Measurements from ENCODE around the gene ANO7.

Gene ANO7

DNA sequence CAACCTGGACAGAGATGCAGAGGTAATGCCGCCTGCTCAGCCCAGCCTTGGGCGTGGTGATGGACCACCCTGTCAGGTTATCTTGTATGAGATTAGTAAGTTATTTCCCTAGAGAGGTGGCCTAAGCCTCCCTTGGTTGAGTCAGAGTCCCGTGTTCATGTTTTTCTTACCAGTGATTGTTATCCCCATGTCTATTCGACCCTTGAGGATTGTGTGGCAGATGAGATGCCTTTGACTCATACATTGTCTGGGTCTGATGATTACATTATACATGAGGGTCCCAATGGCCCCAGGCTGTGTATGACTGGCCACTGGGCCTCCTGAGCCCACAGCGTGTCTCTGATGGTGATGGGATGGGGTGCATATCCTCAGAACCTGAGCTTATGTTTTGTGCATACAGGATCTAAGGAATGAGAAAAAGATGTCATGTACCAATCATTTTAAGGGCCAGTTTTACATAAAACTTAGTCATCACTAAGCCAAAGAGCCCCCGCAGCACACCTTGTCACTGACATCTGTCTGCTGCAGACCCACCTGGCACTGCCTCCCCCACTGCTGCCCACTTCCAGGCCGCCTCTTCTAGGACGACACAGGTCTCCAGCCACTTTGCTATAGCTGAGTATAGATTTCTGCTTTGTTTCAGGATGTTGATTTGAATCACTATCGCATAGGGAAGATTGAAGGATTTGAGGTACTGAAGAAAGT is 30.5 kb upstream of the ANO7 start:
- DNase-seq: no peak

DNA sequence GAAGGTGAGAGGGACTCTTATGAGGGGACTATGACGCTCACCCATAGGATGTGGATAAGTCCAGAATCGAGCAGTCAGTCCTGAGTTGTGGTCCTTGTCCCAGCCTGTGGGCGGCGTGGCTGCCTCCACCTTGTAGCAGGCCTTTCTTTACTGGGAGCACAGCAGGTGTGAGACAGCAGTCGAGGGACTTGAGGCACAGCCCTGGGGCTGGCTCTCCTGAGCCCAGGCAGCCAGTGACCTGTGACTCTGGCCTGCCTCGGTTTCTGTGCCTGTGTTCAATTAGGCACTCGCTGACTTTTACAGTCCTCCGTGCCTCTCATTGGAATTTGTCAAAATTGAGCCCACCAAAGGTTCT is 30.0 kb upstream of the ANO7 start:
- DNase-seq: no peak

DNA sequence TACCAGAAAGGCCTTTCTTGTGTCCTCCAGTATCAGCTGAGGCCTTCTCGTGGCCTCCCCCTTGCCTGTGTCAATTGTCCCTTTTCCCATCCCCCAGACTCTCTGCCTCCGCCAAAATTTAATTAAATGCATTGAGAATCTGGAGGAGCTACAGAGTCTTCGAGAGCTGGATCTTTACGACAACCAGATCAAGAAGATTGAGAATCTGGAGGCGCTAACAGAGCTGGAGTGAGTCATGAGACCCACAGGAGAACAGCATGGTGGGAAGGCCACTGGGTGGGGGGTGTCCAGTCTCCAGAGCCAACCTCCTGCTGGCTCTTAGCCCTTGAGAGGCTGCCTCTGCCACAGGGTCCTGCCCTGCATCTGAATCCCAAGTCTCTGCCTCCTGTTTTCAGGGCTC is 29.4 kb upstream of the ANO7 start:
- no peak for DNase-seq

DNA sequence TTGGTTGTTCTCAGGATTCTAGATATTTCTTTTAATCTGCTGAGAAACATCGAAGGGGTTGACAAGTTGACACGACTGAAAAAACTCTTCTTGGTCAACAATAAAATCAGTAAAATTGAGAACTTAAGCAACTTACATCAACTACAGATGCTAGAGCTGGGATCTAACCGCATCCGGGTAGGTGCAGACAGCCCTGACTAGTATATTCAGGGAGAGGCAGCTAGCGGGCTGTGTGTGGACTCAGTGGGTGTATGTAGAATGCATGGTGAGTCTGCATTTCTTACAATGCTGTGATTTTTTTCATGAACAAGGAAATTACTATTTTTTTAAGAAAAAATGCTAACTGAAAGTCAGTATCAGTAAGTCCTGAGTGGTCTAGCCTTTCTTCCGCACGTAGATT is 28.2 kb upstream of the ANO7 start:
- no peak for DNase-seq

DNA sequence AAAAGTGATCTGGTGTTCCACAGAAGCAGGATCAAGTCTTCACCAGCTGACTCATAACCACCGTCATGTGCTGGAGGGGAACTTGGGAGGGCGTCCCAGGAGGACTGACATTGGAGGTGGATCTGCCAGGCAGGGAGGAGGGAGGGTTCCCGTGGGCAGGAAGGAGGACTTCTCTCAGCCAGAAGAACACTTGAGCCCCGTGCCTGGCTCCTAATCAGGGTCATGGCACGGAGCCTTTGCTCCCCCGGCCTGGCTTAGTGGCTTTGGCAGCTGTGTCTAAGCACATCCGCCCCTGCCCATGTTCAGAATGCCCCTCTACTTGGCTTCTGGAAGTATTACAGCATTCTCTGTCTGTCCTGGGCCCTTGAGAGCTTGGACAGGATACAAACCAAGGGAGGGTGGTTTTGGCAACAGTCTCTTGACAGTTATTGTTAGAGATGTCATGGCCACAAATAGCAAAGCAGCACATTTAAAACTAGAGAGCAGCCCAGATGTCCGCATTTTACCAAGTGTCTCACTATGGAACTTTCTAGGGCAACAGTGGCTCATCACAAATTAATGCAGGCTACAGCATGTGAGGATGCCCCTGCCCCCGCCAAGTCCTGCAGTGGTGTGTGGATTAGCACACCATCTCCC is 26.7 kb upstream of the ANO7 start:
- no peak for DNase-seq

DNA sequence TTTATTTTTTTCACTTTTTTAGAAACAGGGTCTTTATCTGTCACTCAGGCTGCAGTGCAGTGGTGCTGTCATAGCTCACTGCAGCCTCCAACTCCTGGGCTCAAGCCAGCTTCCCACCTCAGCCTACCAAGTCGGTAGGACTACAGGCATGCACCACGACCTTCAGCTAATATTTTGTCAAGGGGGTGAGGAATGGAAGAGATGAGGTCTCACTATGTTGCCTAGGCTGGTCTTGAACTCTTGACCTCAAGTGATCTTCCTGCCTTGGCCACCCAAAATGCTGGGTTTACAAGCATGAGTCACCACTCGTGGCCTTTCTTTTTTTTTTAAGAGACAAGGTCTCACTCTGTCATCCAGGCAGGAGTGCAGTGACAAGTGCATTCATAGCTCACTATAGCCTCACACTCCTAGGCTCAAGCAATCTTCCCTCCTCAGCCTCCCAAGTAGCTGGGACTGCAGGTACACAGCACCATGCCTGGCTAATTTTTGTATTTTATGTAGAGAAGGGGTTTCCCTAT is 24.8 kb upstream of the ANO7 start:
- no peak for DNase-seq

DNA sequence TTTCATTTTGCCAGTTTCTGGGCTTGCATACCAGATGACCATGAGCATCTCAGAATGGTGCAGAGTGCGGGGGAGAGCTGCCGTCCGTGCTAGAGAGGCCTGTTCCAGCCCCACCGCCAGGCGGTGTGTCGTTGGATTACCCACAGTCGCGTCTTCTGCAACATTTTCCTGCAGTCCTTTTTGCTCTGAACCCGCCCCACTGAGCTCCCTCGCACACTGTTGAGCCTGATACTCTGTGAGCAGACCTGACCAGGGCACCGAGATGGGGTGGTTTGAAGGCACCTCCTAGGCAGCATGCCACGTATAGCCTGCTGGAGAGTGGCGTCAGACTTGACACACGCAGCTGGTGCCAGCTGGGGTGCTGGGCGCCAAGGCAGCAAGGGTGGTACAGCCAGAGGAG is 20.1 kb upstream of the ANO7 start:
- DNase-seq: no peak

DNA sequence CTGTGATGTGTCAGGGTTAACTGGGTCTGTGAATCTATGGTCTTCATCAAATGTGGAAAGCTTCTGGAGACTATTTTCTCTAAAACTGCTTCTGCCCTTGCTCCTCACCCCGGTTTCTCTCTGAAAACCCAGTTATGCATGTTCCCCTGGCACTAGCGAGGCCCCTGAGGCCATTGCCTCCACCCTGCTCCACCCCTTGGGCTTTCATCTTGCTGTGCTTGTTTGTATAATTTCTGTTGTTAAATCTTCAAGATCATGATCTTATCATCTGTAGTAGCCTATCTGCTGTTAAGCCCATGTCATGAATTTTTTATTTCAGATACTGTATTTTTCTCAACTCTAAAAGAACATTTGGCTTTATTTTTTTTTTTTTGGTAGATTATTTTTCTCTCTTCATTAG is 14.9 kb upstream of the ANO7 start:
- no peak for DNase-seq

DNA sequence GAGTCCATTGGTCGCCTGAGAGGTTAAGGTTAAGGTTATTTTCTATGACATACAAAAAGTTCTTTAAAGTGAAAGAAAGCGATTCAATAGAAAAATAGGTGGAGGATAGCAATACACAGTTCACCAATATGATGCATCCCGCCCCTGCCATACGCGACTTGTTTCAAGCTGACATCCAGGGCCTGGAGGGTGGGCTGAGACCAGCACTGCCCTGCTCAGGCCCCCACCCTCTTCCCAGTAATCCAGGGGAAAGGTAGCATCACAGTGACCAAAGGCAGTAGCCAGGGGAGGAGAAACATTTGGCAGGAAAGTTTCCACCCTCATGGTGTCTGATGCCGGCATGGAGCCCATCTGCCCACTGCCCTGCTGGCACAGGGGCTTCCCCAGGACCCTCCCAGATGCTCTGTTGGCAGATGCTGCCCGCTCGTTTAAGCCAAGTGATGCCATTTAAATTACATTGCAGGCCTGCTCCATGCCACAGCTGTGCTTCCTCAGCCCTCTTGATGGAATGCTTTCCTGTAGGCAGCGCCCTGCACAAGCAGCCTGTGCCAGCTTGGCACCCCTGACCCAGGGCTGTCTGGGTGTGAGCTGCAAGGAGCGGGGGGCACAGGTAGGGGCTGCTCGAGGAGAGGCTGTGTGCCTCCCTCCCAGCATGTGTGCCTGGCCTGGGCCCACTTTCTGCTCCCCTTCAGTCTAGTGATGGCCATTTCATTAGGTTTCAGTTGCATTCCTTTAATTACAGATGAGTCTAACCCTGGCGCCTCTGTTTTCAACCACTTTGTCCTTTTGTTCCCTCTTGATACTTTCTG is 10.7 kb upstream of the ANO7 start:
- DNase-seq: no peak

DNA sequence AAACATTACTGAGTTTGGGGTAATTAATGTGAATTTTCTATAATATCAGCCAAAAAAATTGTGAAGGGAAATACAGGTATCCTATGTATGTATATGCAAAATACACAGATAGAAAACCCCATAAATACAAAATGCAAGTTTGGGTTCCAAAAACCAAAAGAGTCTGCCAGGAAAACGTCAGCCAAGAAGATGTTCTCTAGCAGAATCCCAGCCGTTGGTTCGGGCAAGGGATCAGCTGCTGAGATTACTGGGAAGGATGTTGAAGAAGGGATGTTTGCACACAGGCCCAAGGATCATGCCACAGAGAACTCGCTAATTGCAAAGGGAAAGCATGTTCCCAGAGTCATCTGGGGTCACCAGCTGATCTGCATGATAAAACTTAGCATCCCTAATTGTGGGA is 9.5 kb upstream of the ANO7 start:
- no peak for DNase-seq

DNA sequence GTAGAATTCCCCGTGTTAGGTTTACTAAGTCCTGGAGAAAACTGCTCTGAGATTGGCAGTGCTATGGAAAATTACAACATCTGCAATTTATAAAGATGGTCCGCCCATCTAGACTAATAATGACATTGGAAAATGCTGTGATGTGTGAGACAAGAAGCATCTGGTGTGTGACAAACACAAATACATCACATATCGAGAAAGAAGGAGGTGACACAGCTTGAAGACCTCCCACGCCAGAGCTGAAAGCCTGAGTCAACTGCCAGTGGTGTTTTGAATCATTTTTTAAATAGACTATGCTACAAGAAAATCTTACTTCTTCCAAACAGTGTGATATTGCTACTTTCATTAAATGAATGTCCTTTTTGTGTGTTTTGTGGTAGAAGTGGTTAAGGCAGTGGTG is 8.6 kb upstream of the ANO7 start:
- DNase-seq: no peak

DNA sequence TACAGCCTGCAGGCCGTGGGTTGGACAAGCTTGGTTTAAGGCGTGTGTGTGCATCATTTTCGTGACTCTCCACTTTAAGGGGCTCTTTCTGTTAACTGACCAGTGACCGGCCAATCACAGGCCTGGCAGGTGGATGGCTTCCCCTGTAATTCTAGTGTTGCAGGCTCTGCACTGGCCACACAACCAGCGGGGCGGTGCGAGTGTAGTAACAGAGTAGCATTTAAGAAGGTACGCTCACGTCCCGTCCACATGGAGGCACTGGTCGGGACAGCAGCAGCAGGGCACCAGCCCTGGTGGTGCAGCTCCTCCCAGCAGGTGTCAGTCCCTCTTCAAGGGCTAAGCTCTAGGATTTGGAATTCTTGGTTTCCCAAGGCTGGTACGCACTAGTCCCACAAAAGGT is 8.0 kb upstream of the ANO7 start:
- no peak for DNase-seq

DNA sequence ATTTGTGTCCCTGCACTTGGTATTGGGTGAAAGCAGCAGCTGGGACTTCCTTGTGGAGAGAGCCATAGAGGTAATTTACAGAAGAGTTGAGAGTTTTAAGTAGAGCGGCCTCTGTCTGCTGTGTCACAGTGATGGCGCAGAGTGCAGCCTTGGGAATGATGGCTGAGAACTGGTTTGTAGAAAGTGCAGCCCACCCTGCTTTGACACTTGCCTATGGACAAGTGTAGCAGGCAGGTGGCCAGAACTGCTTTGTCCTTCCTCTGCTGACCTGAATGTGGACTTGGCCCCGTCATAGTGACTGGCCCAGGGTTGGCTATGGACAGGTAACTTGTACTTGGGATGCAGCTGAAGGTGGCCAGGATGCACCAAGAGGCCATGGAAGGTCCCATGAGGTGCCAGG is 6.4 kb upstream of the ANO7 start:
- DNase-seq: no peak

DNA sequence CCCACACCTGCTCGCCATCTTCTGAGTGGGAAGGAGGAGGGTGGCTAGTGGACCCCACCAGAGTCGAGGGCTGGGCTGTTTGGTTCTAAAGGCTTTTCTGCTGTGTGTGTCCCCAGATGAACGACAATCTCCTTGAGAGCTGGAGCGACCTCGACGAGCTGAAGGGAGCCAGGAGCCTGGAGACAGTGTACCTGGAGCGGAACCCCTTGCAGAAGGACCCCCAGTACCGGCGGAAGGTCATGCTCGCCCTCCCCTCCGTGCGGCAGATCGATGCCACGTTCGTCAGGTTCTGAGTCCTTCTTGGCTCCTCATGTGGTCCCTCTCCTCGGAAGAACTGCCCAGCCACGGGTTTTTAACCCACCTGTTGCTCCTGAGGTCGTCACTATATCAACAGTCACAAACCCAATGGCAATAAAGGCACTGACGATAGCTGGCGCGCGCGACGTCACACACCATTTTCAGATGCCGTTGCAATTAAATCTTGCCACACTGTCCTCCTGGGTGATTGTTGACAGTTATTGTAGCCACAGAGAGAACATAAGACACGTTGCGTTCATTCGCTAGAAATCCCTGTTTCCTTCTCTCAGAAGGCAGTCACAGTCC is 5.8 kb upstream of the ANO7 start:
- no peak for DNase-seq

DNA sequence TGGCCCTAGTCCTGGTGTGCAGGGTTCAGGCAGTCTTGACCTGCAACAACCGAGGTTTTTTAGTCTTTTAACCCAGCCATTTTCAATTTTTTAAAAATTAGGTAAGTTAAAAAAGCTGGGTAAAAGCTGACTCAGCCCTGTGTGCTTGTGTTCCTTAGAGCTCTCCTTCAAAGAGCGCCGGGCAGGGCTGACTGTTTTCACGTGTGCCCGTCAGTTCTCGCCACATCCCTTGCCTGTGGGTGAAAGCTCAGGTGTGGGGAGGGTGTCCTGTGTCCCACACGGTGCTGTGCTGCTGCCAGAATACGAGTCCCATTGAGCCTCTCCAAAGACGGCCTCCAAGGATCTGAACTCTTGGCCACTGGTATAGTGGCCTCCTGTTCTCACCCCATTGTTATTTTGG is 5.3 kb upstream of the ANO7 start:
- no peak for DNase-seq

DNA sequence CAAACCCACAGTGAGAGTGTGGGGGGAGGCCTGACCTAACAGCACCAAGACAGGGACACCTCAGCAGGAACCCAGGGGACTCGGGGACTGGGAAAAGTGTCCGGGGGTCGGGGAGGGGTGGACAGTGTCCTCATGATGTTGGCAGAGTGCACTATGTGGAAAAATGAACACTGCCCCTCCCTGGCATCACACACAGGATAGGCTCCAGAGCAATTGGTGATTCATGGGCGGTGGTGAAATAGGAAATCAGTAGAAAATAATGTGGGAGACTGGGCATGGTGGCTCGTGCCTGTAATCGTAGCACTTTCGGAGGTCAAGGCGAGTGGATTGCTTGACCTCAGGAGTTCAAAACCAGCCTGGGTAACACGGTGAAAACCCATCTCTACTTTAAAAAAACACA is 3.6 kb upstream of the ANO7 start:
- DNase-seq: no peak

DNA sequence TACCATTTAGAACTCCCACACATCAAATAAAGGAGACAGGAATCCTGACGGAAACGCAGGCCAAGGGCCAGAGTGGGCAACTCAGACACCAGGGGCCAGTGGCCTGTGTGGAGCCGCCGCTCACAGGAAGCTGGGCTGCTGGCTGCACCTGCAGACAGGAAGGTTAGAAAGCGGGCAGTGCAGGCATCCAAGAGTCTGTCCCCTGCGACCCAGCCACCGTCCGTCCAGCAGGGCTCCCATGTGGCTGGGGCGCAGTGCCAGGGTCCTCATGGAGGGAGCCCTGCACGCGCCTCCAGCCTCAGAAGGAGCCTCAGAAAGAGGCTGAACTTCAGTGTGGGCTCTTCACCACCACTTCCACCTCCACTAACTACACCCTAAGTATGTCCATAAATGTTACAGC is 2.5 kb upstream of the ANO7 start:
- DNase-seq: no peak

DNA sequence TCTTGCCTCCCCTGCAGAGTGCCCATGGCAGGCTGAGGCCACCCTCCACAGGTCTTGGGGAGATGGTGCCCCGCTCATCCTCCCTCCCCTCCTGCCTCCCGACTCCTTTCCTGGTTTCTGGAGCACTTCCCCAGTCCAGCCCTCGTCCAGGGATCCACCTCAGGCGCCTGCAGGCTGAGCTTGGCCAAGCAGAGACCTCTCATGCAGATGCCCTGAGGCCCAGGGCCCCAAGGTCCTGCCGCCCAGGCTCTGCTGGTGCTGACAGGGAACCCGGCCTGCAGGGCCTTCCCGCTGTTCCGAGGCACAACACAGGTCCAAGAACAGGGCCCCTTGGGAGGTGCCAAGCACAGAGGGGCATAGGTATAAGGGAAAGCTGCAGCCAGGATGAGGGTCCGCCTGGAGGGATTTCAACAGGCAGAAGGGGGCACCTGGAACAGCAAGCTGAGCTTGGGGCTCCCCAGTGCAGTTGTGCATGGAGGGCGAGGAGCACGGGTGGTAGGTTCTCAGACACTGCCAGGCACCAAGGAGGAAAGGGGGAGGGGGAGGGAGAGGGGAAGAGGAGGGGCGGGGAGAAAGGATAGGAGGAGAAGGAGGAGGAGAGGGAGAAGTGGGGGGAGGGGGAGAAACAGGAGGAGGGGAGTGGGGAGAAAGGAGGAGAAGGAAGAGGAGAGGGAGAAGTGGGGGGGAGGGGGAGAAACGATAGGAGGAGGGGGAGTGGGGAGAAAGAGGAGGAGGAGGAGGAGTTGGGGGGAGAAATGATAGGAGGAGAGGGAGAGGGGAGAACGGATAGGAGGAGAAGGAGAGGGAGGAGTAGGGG is 1.2 kb upstream of the ANO7 start:
- DNase-seq: no peak

DNA sequence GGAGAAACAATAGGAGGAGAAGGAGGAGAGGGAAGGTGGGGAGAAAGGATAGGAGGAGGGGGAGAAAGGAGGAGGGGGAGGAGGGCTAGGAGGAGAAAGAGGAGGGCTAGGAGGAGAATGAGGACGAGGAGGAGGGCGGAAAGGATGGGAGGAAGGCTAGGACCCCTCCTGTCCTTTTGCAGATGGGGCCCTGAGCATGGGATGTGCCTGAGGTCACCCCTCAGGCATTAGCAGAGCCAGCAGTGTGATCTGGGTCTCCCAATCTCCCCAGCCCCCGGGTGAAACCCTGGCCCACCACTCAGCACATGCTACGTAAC is 601 bp upstream of the ANO7 start:
- DNase-seq: no peak

DNA sequence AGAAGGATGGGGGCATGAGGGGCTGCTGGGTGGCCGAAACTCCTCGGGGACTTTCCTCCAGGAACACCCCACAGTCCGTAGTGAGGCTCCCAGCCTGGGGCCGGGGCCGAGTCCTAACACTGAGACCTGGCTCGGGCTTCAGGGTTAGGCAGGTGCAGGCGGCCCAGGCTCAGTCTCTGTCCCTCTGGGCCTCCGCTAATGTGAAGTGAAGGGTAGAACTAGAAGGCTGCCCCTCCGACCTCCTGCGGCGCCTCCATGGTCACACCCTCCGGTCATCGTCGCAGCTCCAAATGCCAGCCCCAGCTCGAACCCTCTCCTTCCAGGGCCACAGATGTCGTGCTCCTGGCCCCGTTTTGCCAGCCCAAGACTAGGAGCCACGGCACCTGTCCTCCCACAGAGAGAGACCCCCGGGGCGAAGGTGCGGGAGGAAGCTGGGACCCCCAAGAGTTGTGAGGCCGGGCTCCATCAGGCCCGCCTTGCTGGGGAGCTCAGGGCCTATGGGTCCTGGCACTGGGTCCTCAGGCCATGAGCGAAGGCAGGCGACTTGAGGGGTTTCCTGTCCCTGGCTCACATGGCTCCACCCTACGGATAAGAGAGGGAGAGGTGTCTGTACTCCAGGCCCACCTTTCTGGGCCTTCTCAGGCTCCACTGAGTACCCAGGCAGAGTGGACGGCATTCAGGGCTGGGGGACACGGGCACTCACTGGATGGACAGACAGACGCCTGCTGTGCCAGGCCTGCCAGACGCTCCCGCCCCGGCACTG is 797 bp downstream of the ANO7 start:
- no peak for DNase-seq

DNA sequence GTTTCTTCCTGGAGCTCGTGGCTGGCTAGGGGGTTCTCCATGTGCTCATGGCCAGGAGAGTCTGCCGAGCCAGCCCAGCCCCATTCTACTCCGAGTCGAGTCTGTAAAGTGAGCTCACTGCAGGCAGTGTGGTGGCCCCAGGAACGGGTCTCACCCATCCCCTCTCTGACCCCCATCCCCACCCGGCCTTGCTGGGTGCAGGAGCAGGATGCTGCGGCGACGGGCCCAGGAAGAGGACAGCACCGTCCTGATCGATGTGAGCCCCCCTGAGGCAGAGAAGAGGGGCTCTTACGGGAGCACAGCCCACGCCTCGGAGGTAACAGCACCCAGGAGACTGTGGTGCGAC is 1.4 kb downstream of the ANO7 start:
- DNase-seq: no peak

DNA sequence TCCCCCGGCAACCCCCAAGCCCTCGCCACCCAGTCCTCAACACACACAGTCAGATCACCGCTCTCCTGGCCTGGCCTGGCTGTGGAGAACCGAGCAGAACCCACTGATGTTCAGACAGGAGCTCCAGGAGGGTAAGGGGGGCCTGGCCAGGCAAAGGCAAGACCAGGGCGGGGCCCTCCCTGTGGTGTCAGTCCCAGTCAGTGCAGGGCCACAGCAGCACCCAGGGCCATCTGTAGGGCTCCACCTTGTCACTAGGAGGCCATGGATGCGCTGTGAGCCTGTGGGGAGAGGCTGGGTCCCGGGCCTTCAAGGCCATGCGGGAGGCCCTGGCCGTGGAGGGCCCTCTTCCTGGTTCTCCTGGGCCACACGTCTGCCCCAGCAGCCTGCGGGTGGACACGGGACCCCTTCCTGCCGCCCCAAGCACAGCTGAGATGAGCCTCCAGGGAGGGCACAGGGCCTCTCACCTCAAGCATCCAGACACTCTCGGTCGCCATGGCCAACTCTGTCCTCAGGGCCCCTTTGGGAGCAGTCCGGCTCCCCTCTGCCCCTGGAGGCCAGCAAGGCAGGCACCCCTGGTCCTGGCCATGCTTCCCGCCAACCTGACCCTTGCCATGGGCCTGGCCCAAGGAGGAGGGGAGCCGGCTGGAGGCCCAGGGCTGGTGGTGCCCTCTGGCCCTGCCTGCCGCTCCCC is 2.0 kb downstream of the ANO7 start:
- DNase-seq: no peak
